HEK293T (cell line): ENCODE measurements around the gene CCDC171.

Source experiments
- CTCF ChIA-PET: fragments of 350-600 bp; formaldehyde crosslinking; extraction: SDS; loops from one replicate; lab custom pipeline; 2021; ENCODE audit warnings: antibody characterized with exemption, inconsistent platforms; lab: Yijun Ruan, JAX
- POLR2A ChIA-PET: fragments of 350-600 bp; formaldehyde crosslinking; extraction: SDS; loops from one replicate; lab custom pipeline; 2020; ENCODE audit warnings: antibody characterized with exemption, inconsistent platforms; lab: Yijun Ruan, JAX
- DNase-seq: peaks from one replicate; pipeline ENCODE4 v3.0.0; 2012; ENCODE audit warnings: mixed read lengths; ENCODE audit errors: extremely low spot score
- ARNT ChIP-seq: fragments of 450-650 bp; IDR thresholded peaks from 2 replicates; pipeline ENCODE4 v1.6.1; 2017; ENCODE audit warnings: mild to moderate bottlenecking
- BHLHE40 ChIP-seq: fragments of 450-650 bp; IDR thresholded peaks from 2 replicates; pipeline ENCODE4 v1.6.1; 2016; ENCODE audit warnings: mild to moderate bottlenecking, moderate library complexity, borderline replicate concordance
- CTBP1 ChIP-seq: fragments of 450-650 bp; IDR thresholded peaks from 2 replicates; pipeline ENCODE4 v1.6.1; 2016; ENCODE audit warnings: borderline replicate concordance
- ELF4 ChIP-seq: fragments of 450-650 bp; IDR thresholded peaks from 2 replicates; pipeline ENCODE4 v1.6.1; 2017; ENCODE audit warnings: antibody characterized with exemption
- FOXA1 ChIP-seq: fragments of 450-650 bp; IDR thresholded peaks from 2 replicates; pipeline ENCODE4 v1.6.1; 2016; ENCODE audit warnings: mild to moderate bottlenecking
- FOXK2 ChIP-seq: fragments of 450-650 bp; IDR thresholded peaks from 2 replicates; pipeline ENCODE4 v1.6.1; 2016; ENCODE audit warnings: mild to moderate bottlenecking
- FOXM1 ChIP-seq: fragments of 450-650 bp; IDR thresholded peaks from 2 replicates; pipeline ENCODE4 v1.6.1; 2017; ENCODE audit warnings: mild to moderate bottlenecking, borderline replicate concordance
- HDGF ChIP-seq: fragments of 450-650 bp; IDR thresholded peaks from 2 replicates; pipeline ENCODE4 v1.6.1; 2017; ENCODE audit warnings: antibody characterized with exemption, borderline replicate concordance
- L3MBTL2 ChIP-seq: fragments of 450-650 bp; conservative IDR thresholded peaks from 2 replicates; pipeline ENCODE4 v1.6.1; 2016; ENCODE audit warnings: mild to moderate bottlenecking
- LEF1 ChIP-seq: fragments of 450-650 bp; IDR thresholded peaks from 2 replicates; pipeline ENCODE4 v1.6.1; 2017; ENCODE audit warnings: mild to moderate bottlenecking, borderline replicate concordance
- NFRKB ChIP-seq: fragments of 450-650 bp; IDR thresholded peaks from 2 replicates; pipeline ENCODE4 v1.6.1; 2016; ENCODE audit warnings: mild to moderate bottlenecking, moderate library complexity
- SP1 ChIP-seq: fragments of 450-650 bp; IDR thresholded peaks from 2 replicates; pipeline ENCODE4 v1.6.1; 2017
- SUZ12 ChIP-seq: fragments of 450-650 bp; IDR thresholded peaks from 2 replicates; pipeline ENCODE4 v1.6.1; 2016; ENCODE audit warnings: mild to moderate bottlenecking
- TARDBP ChIP-seq: fragments of 450-650 bp; IDR thresholded peaks from 2 replicates; pipeline ENCODE4 v1.6.1; 2016
- ZNF384 ChIP-seq: fragments of 450-650 bp; IDR thresholded peaks from 2 replicates; pipeline ENCODE4 v1.6.1; 2016
- TF ChIP-seq, protein P1 (sequence below): fragments of 450-650 bp; IDR thresholded peaks from 2 replicates; pipeline ENCODE4 v1.6.1; 2016

Gene CCDC171

DNA sequence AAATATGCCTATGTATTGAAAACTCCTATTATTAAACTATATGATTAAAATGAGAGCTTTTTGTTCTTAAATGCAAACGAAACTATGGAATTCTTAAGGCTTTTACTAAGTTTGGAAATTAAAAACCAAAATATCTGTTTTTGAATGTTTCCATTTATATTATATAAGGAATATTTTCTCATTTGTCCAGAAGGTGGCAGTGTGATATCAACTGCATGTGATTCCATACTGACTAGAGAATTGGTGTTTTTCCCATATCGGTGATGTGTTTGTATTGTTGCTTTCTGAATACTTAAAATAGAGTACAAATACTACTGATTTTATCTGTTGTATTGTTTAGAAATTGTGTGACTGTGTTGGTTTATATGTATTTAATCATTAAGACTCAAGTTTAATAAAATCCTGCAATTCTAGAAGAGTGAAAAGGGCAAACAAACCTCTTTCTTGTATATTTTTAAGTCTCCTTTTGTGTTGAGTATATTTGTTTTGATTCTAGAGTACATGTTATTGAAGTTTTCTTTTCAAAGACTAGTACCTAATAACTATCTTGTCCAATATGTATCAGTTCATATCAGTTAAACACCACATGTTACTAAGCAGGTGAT lies 320.8 kb downstream of the CCDC171 start:
- ChIA-PET CTCF (no interaction called here), POLR2A (no interaction called here)
- DNase-seq: peak; percentile 6
- TF ChIP-seq L3MBTL2: no peak

DNA sequence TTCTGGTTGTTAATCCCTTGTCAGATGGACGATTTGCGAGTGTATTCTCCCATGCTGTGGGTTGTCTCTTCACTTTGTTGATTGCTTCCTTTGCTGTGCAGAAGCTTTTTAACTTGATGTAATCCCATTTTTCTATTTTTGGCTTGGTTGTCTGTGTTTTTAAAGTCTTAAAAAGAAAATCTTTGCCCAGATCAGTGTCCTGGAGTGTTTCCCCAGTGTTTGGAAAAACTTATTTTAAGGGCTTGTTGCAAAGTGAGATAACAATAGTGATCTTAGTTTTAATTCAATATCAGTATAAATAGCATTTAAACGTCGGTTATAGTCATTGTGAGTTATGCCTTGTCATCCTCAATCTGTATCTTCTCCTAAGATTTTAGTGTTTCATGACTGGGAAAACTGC lies 329.5 kb downstream of the CCDC171 start:
- ChIA-PET CTCF (no interaction called here), POLR2A (no interaction called here)
- DNase-seq: no peak
- TF ChIP-seq ZNF384 (no peak), FOXA1 (no peak)

DNA sequence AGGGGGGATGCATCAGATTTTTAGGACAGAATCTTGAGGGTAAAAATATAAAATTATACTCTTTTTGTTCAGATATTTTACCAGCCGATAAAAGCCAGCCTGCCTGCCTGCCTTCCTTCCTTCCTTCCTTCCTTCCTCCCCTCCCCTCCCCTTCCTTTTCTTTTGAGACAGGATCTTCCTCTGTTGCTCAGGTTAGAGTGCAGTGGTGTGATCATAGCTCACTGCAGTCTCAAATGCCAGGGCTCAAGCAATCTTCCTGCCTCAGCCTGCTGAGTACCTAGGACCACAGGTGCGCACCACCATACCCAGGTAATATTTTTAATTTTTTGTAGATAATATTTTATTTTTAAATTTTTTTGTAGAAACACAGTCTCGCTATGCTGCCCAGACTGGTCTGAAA lies 330.0 kb downstream of the CCDC171 start:
- DNase-seq: no peak
- ChIA-PET CTCF (no interaction called here), POLR2A (no interaction called here)
- TF ChIP-seq SUZ12 (no peak), ELF4 (no peak), L3MBTL2 (no peak), ZNF384 (no peak), NFRKB (no peak), SP1 (no peak), ARNT (no peak), FOXM1 (no peak), FOXK2 (no peak), BHLHE40 (no peak), TARDBP (no peak), LEF1 (no peak), CTBP1 (no peak), HDGF (no peak), FOXA1 (no peak)
- TF ChIP-seq, protein P1, sequence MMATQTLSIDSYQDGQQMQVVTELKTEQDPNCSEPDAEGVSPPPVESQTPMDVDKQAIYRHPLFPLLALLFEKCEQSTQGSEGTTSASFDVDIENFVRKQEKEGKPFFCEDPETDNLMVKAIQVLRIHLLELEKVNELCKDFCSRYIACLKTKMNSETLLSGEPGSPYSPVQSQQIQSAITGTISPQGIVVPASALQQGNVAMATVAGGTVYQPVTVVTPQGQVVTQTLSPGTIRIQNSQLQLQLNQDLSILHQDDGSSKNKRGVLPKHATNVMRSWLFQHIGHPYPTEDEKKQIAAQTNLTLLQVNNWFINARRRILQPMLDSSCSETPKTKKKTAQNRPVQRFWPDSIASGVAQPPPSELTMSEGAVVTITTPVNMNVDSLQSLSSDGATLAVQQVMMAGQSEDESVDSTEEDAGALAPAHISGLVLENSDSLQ: no peak

DNA sequence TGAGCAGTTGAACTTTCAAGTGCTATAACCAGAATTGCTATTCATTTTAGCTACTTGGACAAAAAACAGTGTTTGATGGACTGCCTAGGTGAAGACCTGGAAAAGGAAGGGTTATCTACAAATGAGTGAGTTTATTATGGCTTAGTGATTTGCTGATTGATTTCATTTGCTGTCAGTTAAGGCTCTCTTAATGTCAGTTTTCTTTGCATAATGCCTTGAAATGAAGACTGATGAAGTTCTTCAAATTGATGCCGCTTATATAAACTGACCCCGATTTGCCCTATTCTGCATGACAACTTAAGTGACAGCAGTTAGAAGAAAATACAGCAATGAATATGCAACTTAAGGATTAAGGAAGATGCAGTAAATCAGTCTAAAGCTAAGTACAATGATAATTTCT lies 332.6 kb downstream of the CCDC171 start:
- ChIA-PET CTCF (no interaction called here), POLR2A (no interaction called here)
- DNase-seq: no peak
- TF ChIP-seq LEF1 (no peak), BHLHE40 (no peak), TARDBP (no peak), FOXM1 (no peak), FOXK2 (no peak), SUZ12 (no peak), HDGF (no peak), SP1 (no peak), ARNT (no peak), L3MBTL2 (no peak), NFRKB (no peak), FOXA1 (no peak), ZNF384 (no peak), CTBP1 (no peak), ELF4 (no peak)
- TF ChIP-seq, protein P1: no peak

DNA sequence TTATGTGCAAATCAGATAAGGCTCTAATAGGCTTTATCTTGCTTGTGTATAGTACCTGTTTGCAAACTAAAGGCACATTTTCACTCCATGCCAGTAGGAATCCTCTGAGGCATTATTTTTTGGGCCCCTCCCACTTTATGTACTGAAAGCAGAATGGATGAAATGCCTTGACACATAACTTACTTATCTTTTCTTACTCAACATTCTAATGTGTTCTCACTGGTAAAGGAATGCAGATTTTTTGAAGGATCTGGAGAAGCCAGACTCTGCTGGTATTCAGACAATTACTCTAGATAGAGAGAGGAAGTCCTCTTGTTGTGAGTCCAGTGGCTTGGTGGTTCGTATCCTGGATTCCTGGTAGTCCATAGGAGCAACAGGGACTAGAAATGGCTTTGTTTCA lies 336.7 kb downstream of the CCDC171 start:
- ChIA-PET POLR2A (no interaction called here), CTCF (no interaction called here)
- DNase-seq: no peak
- TF ChIP-seq L3MBTL2 (no peak), BHLHE40 (no peak), CTBP1 (no peak), HDGF (no peak), ELF4 (no peak), SUZ12 (no peak), FOXK2 (no peak)
- TF ChIP-seq, protein P1: no peak

DNA sequence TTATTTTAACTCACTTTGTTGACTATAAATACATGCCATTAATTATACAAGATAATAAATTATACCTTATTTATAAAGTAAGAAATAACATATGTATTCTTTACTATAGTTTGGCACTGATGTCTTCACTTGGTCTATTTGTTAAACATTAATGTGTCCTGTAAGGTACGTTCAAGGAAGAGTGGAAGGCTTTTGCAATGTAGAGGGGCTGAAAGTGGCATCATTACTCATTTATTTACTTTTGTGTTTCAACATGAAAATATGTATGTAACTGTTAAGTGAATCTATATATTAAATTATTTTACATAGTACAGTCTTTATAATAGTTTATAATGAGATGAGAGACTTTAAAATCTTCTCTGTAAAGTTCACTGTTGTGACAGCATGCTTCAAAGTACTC lies 348.7 kb downstream of the CCDC171 start:
- DNase-seq: no peak
- TF ChIP-seq, protein P1: no peak
- TF ChIP-seq FOXK2: no peak
- TF ChIP-seq FOXA1: no peak
- no peak for TF ChIP-seq ZNF384
- TF ChIP-seq FOXM1: no peak
- POLR2A ChIA-PET: no interaction called here
- CTCF ChIA-PET: no interaction called here

DNA sequence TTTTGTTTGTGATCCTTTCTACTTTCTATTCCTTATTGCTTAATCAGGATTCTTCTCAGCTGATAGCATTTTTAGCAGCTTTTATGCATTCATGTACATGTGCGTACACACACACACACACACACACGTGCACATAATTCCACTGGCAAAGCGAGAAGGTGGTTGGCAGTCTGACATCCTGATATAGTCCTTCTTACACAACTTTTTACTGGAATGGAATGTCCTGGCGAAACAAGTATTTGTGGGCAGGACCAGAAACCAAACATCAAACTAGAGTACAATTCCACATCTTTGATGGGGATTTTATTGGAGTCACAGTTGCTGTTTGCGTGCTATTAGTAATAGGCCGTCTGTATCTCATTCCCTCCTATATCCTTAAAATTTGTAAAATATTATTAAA lies 356.5 kb downstream of the CCDC171 start:
- ChIA-PET CTCF (no interaction called here), POLR2A (no interaction called here)
- TF ChIP-seq FOXM1 (no peak), SP1 (no peak), BHLHE40 (no peak), TARDBP (no peak), ARNT (no peak), ELF4 (no peak)
- TF ChIP-seq, protein P1: no peak
- no peak for DNase-seq
